Fibroblast of lung (primary cell): ENCODE data around the gene FRS2.

Source experiments
- EZH2 ChIP-seq: IDR thresholded peaks from 2 replicates; pipeline ENCODE4 v1.5.1; 2012; ENCODE audit warnings: low read length, control low read depth, mild to moderate bottlenecking; ENCODE audit errors: missing control alignments
- TF ChIP-seq, protein P1 (sequence below), 2 donors: IDR thresholded peaks in 1 of 2; conservative IDR thresholded peaks in 1 of 2; 1 replicate in 1 of 2; 2 replicates in 1 of 2; pipeline ENCODE4 v1.5.1; 2011 to 2012; ENCODE audit warnings: low read length in 2 of 2, control low read depth in 1 of 2, inconsistent platforms in 1 of 2, low read depth in 1 of 2, mild to moderate bottlenecking in 1 of 2

DNA sequence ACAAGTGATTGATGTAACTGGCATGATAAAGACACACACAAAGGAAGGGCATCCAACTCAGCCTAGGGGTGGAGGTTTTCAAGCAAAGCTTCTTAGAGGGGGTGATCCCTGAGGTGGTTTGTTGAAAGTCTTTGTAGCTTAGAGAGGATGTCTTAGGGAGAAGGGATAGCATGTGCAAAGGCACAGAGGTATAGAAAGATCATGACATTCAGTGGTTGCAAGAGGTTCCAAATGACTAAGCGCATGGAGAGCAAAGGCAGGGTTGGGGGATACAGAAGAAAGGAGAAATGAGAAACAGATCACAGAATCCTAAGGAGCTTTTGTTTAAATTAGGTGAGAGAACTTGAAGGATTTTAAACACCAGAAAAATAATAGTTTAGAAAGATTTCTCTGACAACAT lies 109.9 kb downstream of the FRS2 start:
- TF ChIP-seq, protein P1, sequence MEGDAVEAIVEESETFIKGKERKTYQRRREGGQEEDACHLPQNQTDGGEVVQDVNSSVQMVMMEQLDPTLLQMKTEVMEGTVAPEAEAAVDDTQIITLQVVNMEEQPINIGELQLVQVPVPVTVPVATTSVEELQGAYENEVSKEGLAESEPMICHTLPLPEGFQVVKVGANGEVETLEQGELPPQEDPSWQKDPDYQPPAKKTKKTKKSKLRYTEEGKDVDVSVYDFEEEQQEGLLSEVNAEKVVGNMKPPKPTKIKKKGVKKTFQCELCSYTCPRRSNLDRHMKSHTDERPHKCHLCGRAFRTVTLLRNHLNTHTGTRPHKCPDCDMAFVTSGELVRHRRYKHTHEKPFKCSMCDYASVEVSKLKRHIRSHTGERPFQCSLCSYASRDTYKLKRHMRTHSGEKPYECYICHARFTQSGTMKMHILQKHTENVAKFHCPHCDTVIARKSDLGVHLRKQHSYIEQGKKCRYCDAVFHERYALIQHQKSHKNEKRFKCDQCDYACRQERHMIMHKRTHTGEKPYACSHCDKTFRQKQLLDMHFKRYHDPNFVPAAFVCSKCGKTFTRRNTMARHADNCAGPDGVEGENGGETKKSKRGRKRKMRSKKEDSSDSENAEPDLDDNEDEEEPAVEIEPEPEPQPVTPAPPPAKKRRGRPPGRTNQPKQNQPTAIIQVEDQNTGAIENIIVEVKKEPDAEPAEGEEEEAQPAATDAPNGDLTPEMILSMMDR (conservative IDR thresholded peaks at IDR 0.05 in 1 of 2, IDR thresholded peaks at IDR 0.05 in 1 of 2; ENCODE audit: low read depth in 1 of 2, low read length in 2 of 2) = no peak
- no peak for TF ChIP-seq EZH2
